Endothelial cell (in vitro differentiated cells): ENCODE data around the gene CKAP5. TPM values are rescaled to one million over a fixed set of nuclear protein-coding genes. Genes with fewer than 3 reads are reported as not detected.

Experiments
- DNase-seq: peaks from one replicate; pipeline ENCODE4 v3.0.0; 2021; ENCODE audit warnings: low spot score
- H3K27ac Mint-ChIP-seq: one replicate; pipeline ENCODE4 v1.8.0; 2021; ENCODE audit warnings: mixed read lengths, inconsistent platforms; ENCODE audit not compliant: unreplicated experiment
- H3K27me3 Mint-ChIP-seq: one replicate; pipeline ENCODE4 v1.8.0; 2021; ENCODE audit warnings: mild to moderate bottlenecking, moderate library complexity, mixed read lengths, inconsistent platforms; ENCODE audit not compliant: unreplicated experiment
- H3K36me3 Mint-ChIP-seq: one replicate; pipeline ENCODE4 v1.8.0; 2021; ENCODE audit warnings: mild to moderate bottlenecking, low read depth, mixed read lengths, inconsistent platforms; ENCODE audit not compliant: unreplicated experiment
- H3K4me1 Mint-ChIP-seq: one replicate; pipeline ENCODE4 v1.8.0; 2021; ENCODE audit warnings: mild to moderate bottlenecking, mixed read lengths, inconsistent platforms; ENCODE audit not compliant: unreplicated experiment
- H3K4me3 Mint-ChIP-seq: one replicate; pipeline ENCODE4 v1.8.0; 2021; ENCODE audit warnings: mild to moderate bottlenecking, mixed read lengths, inconsistent platforms; ENCODE audit not compliant: unreplicated experiment
- H3K9me3 Mint-ChIP-seq: one replicate; pipeline ENCODE4 v1.8.0; 2021; ENCODE audit warnings: mixed read lengths, inconsistent platforms; ENCODE audit not compliant: unreplicated experiment
- CTCF ChIP-seq: fragments of 200-600 bp; sonication (generic); IDR thresholded peaks from one replicate; pipeline ENCODE4 v1.5.0; 2021; ENCODE audit warnings: antibody characterized with exemption; ENCODE audit not compliant: unreplicated experiment
- total RNA-seq: library from RNA; stranded (reverse); fragmentation: NEBNext Ultra II Directional; extraction: Animal tissue kit (Norgen Biotek cat#: 25700); gene quantifications from one replicate; pipeline ENCODE4 v1.2.1, GENCODE V29; 2021; ENCODE audit not compliant: unreplicated experiment

The CKAP5 gene
- total RNA-seq, 1 donor from 2014 or later, result 84.4 TPM

DNA sequence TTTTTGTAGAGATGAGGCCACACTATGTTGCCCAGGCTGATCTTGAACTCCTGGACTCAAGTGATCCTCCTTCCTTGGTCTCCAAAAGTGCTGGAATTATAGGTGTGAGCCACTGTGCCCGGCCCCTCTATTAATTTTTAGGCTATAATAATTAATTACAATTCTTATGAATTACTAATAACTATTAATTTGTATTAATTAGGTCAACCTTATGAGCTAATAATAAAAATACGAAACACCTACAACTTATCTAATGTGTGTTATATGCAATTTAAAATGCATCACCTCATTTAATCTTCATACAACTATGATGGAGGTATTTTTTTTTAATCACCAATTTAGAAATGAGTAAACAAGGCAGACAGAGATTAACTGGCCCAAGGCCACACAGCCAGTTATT is 46.0 kb upstream of the CKAP5 start:
- no peak for TF ChIP-seq CTCF
- DNase-seq, result no peak
- H3K4me3 Mint-ChIP-seq, result no peak overlapping the region
- H3K9me3 Mint-ChIP-seq, result no peaks in the 10 kb centered on the region
- H3K4me1 Mint-ChIP-seq, result peaks cover under 1% of the 10 kb centered on the region
- H3K36me3 Mint-ChIP-seq, result peaks cover 16% of the 10 kb centered on the region
- H3K27ac Mint-ChIP-seq, result no peak overlapping the region
- H3K27me3 Mint-ChIP-seq, result peaks cover 1% of the 10 kb centered on the region

GRCh38 chr11:46890665-46891064 is 44.6 kb upstream of the CKAP5 start:
- Mint-ChIP-seq H3K4me1 (peaks cover 4% of the 10 kb centered on the region), H3K9me3 (no peaks in the 10 kb centered on the region), H3K36me3 (peaks cover 21% of the 10 kb centered on the region), H3K27ac (no peak overlapping the region), H3K4me3 (no peak overlapping the region), H3K27me3 (peaks cover 4% of the 10 kb centered on the region)
- TF ChIP-seq CTCF, result no peak
- no peak for DNase-seq

DNA sequence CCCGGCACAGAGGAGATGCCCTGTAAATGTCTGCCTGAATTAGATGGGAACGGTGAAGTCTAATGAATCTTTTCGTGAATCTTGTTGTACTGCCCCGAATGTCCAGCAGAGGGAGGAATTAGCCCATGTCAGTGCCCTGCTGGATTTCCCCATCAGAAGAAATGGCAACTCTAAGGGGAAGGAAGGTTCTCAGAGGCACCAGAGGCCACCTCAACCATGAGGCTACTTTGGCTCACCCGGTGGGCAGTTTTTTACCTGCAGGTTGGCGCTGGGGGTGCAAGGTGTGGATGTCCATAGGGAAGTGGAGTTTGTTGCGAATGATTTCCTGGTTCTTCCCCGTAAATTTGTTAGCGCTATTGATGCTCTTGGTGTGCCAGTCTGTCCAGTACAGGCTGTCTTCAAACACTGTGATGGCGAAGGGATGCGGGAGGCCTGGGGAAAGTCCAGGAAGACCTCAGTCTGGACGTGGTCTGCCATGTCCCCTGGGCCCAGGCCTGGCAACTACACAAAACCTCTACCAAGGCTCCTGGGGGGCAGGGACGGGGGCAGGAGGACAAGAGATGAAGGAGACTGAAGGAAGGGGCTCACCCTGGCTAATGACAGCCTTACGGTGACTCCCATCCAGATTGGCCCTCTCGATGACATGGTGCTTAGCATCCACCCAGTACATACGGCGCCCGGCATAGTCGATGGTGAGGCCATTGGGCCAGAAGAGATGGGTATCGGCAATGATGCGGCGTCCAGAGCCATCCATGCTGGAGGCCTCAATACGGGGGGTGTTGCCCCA is 43.8 kb upstream of the CKAP5 start:
- TF ChIP-seq CTCF, result peak; percentile 88
- Mint-ChIP-seq H3K36me3 (peaks cover 21% of the 10 kb centered on the region), H3K9me3 (no peaks in the 10 kb centered on the region), H3K27me3 (peaks cover 4% of the 10 kb centered on the region), H3K4me1 (peaks cover 4% of the 10 kb centered on the region), H3K4me3 (peak overlapping the region; percentile 23), H3K27ac (no peak overlapping the region)
- DNase-seq, result peak; percentile 79

DNA sequence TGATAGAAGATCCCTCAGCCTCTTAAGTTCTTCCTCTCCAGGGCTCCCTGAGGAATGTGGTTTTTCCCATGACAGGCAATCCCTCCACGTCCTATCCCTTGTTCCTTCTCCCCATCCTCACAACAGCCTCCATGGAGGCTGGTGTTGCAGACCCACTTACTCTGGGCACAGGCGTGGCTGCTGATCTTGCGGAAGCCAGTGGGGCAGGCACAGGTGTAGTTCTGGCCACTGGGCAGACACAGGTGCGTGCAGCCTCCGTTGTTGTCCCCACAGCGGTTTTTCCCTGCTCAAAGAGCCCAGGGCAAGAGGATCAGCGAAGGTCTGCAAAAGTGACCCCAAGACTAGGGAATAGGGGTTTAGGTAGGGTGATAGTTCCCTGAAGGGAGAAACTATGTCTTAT is 43.2 kb upstream of the CKAP5 start:
- no peak for DNase-seq
- Mint-ChIP-seq H3K27me3 (peaks cover 4% of the 10 kb centered on the region), H3K9me3 (no peaks in the 10 kb centered on the region), H3K36me3 (peaks cover 17% of the 10 kb centered on the region), H3K27ac (no peak overlapping the region), H3K4me1 (peaks cover 4% of the 10 kb centered on the region), H3K4me3 (peak overlapping the region; percentile 8)
- no peak for TF ChIP-seq CTCF

GRCh38 chr11:46888636-46889035 is 42.6 kb upstream of the CKAP5 start:
- peaks cover 22% of the 10 kb centered on the region for H3K36me3 Mint-ChIP-seq
- TF ChIP-seq CTCF, result no peak
- peaks cover 4% of the 10 kb centered on the region for H3K4me1 Mint-ChIP-seq
- no peak overlapping the region for H3K27ac Mint-ChIP-seq
- no peak for DNase-seq
- no peaks in the 10 kb centered on the region for H3K9me3 Mint-ChIP-seq
- H3K4me3 Mint-ChIP-seq, result no peak overlapping the region
- H3K27me3 Mint-ChIP-seq, result peaks cover 4% of the 10 kb centered on the region
